Medulla oblongata (tissue), 1 donor: ENCODE data around the gene FATE1.

Source experiments
- DNase-seq: peaks from one replicate; pipeline ENCODE4 v3.0.0-alpha.2; 2015; ENCODE audit errors: extremely low spot score

FATE1 gene

GRCh38 chrX:151703487-151703886, 12.3 kb upstream of the FATE1 start:
- no peak for DNase-seq

GRCh38 chrX:151704041-151704663, 11.7 kb upstream of the FATE1 start:
- DNase-seq = no peak

GRCh38 chrX:151708821-151709220, 7.0 kb upstream of the FATE1 start:
- DNase-seq = no peak

GRCh38 chrX:151710457-151710856, 5.4 kb upstream of the FATE1 start:
- no peak for DNase-seq

- DNase-seq = no peak
These were observed 4.7 kb upstream of the FATE1 start for GRCh38 chrX:151711154-151711553.

GRCh38 chrX:151711787-151712186, 4.0 kb upstream of the FATE1 start:
- no peak for DNase-seq

- no peak for DNase-seq
These were observed 3.6 kb upstream of the FATE1 start for GRCh38 chrX:151712253-151712652.

- no peak for DNase-seq
These were observed 2.0 kb upstream of the FATE1 start for GRCh38 chrX:151713849-151714248.

- no peak for DNase-seq
These were observed 1.5 kb upstream of the FATE1 start for GRCh38 chrX:151714362-151714761.

GRCh38 chrX:151722241-151722846, 6.5 kb downstream of the FATE1 start:
- DNase-seq = no peak

- DNase-seq = no peak
These were observed 7.4 kb downstream of the FATE1 start for GRCh38 chrX:151723156-151723760.

GRCh38 chrX:151724563-151725337, 8.9 kb downstream of the FATE1 start:
- DNase-seq = no peak

- no peak for DNase-seq
These were observed 9.4 kb downstream of the FATE1 start for GRCh38 chrX:151725338-151725614.

GRCh38 chrX:151726751-151727150, 10.9 kb downstream of the FATE1 start:
- no peak for DNase-seq

- no peak for DNase-seq
These were observed 11.5 kb downstream of the FATE1 start for GRCh38 chrX:151727346-151727745.

GRCh38 chrX:151729056-151729725, 13.4 kb downstream of the FATE1 start:
- no peak for DNase-seq

GRCh38 chrX:151734446-151734845, 18.6 kb downstream of the FATE1 start, which contains the start of gene CNGA2:
TSS of gene CNGA2 (plus strand) at chrX:151734746. CDS start at chrX:151738484, 3,738 bp downstream.
- no peak for DNase-seq

GRCh38 chrX:151735219-151735618, 19.4 kb downstream of the FATE1 start:
- DNase-seq = no peak

GRCh38 chrX:151736685-151737084, 20.9 kb downstream of the FATE1 start:
- DNase-seq = no peak

GRCh38 chrX:151737494-151737893, 21.7 kb downstream of the FATE1 start:
- no peak for DNase-seq

GRCh38 chrX:151738751-151739150, 22.9 kb downstream of the FATE1 start:
- no peak for DNase-seq

GRCh38 chrX:151741606-151742005, 25.8 kb downstream of the FATE1 start:
- no peak for DNase-seq
